ENCODE data around the gene CTSC.

- no peak for TF ChIP-seq GATA3 (IDR thresholded peaks at IDR 0.05; ENCODE audit: low read depth, low read length)
- TF ChIP-seq GATA2 (IDR thresholded peaks at IDR 0.05; ENCODE audit: low read depth, low read length): no peak
Observed at GRCh38 chr11:88250566-88251242, 86.8 kb downstream of the CTSC start.
